KG1 (cell line): Measurements from ENCODE around the gene CAPN2.
"Not testable (repeated sequence)": the region's sequence is repeated elsewhere in the genome, so short reads cannot be mapped to it uniquely, and the experiment has no call there.

Experiments used
- DNase-seq: peaks from one replicate; lab custom pipeline; 2025; lab: John Stamatoyannopoulos, UW

The CAPN2 gene

GRCh38 chr1:223792046-223792445, 79.7 kb downstream of the CAPN2 start:
- no peak for DNase-seq

- no peak for DNase-seq
These were observed 81.4 kb downstream of the CAPN2 start for GRCh38 chr1:223793716-223794115.

- DNase-seq = no peak
These were observed 82.0 kb downstream of the CAPN2 start for GRCh38 chr1:223794136-223794880.

- no peak for DNase-seq
These were observed 83.9 kb downstream of the CAPN2 start for GRCh38 chr1:223796210-223796609.

- DNase-seq = no peak
These were observed 89.7 kb downstream of the CAPN2 start for GRCh38 chr1:223802032-223802431.

GRCh38 chr1:223802602-223803001, 90.3 kb downstream of the CAPN2 start:
- no peak for DNase-seq

- DNase-seq = no peak
These were observed 90.9 kb downstream of the CAPN2 start for GRCh38 chr1:223803211-223803610.

GRCh38 chr1:223809905-223810304, 97.6 kb downstream of the CAPN2 start:
- not testable (repeated sequence) for DNase-seq

- no peak for DNase-seq
These were observed 98.2 kb downstream of the CAPN2 start for GRCh38 chr1:223810586-223810985.

GRCh38 chr1:223811634-223812101, 99.3 kb downstream of the CAPN2 start:
- no peak for DNase-seq

- DNase-seq = no peak
These were observed 101.3 kb downstream of the CAPN2 start for GRCh38 chr1:223813645-223814044.

GRCh38 chr1:223815020-223815853, 102.9 kb downstream of the CAPN2 start:
- no peak for DNase-seq

- DNase-seq = no peak
These were observed 103.5 kb downstream of the CAPN2 start for GRCh38 chr1:223815865-223816264.

- not testable (repeated sequence) for DNase-seq
These were observed 104.9 kb downstream of the CAPN2 start for GRCh38 chr1:223817265-223817664.

GRCh38 chr1:223819730-223820514, 107.6 kb downstream of the CAPN2 start:
- no peak for DNase-seq

GRCh38 chr1:223820515-223820858, 108.1 kb downstream of the CAPN2 start:
- no peak for DNase-seq

GRCh38 chr1:223820971-223821370, 108.6 kb downstream of the CAPN2 start:
- DNase-seq = no peak

GRCh38 chr1:223824287-223824686, 111.9 kb downstream of the CAPN2 start:
- no peak for DNase-seq

GRCh38 chr1:223824712-223825111, 112.4 kb downstream of the CAPN2 start:
- DNase-seq = no peak
